HG02642 (cell line): ENCODE data around the gene CROCC.
A peak's percentile ranks its signal among the peaks of the same experiment; 100 is the strongest.
"Not testable (repeated sequence)": the region's sequence is repeated elsewhere in the genome, so short reads cannot be mapped to it uniquely, and the experiment has no call there.

ENCODE experiments used
- ATAC-seq: cut with Tn5 transposase; IDR thresholded peaks from one replicate; pipeline ENCODE4 v1.9.1; 2021; ENCODE audit warnings: mild to moderate bottlenecking; ENCODE audit not compliant: unreplicated experiment, poor library complexity

The CROCC gene

DNA sequence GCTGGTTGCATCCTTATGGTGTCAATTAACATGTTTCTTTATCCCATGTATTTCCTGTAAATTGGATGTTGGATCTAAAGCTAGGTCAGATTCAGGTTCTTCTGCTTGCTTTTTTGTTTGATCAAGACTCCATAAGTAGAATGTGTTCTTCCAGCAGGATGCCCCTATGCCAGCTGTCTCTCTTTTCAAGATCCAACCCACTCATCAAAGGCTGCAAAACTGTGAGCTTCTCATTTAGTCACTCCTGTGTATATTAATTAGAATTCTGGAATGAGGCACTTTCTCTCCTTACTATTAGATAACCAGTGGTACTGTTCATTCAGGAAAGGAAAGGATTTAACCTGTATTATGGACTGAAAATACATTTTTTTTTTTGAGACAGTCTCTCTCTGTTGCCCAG is 12.2 kb downstream of the CROCC start:
- not testable (repeated sequence) for ATAC-seq

DNA sequence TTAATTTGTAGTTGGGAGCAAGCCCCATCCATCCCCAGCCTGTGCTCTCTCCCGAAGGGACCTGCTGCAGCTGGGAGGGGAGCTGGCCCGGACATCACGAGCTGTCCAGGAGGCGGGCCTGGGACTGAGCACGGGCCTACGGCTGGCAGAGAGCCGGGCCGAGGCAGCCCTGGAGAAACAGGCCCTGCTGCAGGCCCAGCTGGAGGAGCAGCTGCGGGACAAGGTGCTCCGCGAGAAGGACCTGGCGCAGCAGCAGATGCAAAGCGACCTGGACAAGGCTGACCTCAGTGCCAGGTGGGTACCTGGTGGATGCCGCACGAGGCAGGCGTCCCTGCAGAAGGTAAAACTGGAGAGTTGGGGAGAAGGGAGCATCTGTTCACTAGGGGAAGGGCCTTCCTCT is 14.8 kb downstream of the CROCC start:
- ATAC-seq: not testable (repeated sequence)

DNA sequence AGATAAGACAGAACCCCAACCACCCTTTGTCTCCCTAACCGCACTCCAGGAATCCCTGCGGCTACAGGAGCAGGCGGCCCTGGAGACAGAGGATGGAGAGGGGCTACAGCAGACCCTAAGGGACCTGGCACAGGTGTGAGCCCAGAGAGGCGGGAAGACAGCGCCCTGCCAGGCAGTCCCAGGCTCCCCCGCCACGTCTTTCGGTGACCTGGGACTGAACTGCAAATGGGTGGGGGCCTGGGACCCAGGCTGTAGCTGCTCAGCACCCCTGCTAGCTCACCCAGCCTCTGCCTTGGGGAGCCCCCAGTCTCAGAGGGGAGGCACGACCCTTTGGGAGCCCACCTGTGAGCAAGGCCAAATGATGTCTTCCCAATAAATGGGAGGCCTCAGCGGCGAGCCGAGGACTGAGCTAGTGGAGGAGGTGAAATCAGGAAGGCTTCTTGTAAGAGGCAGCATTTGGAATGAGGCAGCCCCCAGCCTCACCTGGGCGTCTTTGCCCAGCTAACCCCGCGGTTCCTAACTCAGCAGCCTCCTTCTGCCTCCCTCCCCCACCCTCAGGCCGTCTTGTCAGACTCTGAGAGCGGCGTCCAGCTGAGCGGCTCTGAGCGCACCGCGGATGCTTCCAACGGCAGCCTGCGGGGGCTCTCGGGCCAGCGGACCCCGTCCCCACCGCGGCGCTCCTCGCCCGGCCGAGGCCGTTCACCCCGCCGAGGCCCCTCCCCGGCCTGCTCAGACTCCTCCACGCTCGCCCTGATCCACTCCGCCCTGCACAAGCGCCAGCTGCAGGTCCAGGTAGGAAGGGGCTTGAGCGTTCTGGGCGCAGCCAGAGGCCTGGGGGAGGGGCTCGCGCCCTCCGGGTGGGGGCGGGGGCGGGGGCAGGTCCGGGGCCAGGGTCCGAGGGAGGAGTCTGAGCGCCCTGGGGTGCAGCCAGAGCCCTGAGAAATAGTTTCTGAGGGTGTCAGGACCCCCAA is 16.9 kb downstream of the CROCC start:
- ATAC-seq: no peak

DNA sequence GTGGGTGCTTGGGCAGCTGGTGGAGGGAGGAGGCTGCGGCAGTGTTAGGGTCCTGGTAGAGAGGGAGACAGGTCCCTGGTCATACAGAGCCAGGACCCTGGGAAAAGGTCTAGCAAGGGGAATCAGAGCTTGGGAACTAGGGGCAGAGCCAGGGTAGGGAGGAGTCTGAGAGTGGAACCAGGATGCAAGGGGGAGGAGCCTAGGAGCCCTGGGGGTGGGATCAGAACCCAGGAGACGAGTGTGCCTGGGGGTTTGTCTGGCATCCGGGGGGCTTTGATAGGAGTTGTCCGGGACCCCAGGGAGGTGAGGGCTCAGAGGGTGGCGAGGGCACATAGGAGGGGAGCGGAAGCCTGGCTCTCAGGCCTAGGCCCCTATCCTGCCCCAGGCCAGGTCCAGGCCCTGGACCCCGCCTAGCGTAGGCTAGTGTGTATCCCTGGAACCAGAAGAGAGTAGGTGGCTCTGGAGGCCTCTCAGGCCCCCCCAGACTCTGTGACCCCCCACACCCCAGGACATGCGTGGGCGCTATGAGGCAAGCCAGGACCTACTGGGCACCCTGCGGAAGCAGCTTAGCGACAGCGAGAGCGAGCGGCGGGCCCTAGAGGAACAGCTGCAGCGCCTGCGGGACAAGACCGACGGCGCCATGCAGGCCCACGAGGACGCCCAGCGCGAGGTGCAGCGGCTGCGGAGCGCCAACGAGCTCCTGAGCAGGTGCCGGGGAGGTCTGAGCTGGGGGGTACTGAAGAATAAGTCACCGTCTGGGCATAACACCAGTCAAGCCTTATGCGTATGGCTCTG is 17.9 kb downstream of the CROCC start:
- not testable (repeated sequence) for ATAC-seq

DNA sequence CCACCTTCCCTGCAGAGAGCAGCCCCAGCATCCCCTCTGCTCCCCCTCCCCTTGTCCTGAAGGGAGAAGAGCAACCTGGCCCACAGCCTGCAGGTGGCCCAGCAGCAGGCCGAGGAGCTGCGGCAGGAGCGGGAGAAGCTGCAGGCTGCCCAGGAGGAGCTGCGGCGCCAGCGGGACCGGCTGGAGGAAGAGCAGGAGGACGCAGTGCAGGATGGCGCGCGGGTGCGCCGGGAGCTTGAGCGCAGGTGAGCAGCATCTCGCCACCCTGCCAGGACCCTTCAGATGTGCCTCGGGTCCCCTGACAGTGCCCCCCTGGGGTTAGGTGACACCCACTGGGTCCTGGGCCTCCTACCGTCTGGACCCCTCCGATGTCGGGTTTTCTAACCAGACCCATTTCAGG is 22.3 kb downstream of the CROCC start:
- ATAC-seq: no peak

DNA sequence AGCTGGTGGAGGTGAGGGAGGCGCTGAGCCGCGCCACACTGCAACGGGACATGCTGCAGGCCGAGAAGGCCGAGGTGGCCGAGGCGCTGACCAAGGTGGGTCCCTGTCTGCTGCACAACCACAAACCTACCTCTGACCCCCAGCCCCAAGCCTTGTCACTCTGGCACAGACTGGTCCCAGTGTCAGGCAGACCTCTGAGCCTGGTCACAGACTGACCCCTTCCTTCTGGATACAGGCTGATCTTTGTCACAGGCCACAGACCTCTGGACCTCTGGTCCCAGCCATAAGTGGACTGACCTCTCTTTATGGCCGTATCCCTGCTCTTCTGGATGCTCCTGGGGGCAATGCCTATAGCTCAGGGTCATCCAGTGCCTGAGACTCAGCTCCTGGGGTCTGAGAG is 23.8 kb downstream of the CROCC start:
- ATAC-seq: not testable (repeated sequence)

DNA sequence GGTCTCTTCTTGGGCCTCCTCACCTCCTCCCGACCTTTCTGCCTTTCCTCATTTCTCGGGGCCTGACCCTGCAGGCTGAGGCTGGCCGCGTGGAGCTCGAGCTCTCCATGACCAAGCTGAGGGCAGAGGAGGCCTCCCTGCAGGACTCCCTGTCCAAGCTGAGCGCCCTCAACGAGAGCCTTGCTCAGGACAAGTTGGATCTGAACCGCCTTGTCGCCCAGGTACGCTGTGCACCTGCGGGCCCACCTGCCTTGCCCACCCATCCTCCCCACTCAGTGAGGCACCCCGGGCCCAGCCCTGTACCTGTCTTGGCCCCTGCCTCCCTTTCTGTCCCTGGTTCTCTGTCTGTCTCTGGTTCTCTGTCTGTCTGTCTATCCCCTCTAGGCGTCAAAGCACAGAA is 24.5 kb downstream of the CROCC start:
- not testable (repeated sequence) for ATAC-seq

DNA sequence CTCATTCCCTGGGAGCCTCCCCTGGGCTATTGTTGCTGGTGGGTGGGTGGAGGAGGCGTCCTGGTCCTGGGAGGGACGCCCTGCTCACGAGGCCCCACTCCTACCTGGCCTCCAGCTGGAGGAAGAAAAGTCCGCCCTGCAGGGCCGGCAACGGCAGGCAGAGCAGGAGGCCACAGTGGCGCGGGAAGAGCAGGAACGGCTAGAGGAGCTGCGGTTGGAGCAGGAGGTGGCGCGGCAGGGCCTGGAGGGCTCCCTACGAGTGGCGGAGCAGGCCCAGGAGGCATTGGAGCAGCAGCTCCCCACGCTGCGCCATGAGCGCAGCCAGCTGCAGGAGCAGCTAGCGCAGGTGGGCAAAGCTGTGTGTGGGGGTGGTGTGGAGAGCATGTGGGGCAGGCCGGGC is 24.9 kb downstream of the CROCC start:
- ATAC-seq: no peak

DNA sequence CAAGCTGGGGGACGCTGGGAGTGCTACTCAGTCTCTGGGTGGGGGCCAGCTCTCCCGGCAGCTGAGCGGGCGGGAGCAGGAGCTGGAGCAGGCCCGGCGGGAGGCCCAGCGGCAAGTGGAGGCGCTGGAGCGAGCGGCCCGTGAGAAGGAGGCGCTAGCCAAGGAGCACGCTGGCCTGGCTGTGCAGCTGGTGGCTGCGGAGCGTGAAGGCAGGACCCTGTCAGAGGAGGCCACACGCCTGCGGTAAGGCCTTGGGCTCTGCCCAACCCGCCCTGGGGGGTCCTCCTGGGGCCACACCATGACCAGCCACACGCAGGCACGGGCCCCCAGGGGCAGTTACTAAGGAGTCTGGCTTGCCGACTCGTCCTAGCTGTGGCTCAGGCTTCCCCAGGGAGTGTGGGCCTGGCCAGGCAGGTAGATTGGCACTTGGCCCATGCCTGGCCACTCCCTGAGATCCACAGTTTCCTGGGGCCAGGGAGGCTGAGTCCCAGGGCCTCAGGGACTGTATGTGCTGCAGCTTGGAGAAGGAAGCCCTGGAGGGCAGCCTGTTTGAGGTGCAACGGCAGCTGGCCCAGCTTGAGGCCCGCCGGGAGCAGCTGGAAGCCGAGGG is 26.7 kb downstream of the CROCC start:
- not testable (repeated sequence) for ATAC-seq

DNA sequence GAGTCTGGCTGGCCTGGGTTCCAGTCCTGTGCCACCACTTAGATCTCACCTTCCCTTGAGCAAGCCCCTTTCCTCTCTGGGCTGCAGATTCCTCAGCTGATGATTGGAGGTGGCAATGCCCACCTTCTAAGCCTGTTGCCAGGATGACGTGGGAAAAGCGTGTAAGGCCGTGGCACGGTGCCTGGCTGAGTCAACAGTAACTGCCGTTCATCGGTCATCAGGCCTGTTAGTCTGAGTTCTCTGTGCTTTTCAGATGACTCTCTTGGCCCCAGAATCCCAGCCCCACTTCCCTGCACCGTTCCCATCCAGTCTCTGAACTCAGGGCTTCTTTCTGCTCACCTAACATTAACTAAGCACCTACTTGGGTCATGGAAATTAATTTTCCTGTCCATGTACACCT is 27.3 kb downstream of the CROCC start:
- ATAC-seq: not testable (repeated sequence)

DNA sequence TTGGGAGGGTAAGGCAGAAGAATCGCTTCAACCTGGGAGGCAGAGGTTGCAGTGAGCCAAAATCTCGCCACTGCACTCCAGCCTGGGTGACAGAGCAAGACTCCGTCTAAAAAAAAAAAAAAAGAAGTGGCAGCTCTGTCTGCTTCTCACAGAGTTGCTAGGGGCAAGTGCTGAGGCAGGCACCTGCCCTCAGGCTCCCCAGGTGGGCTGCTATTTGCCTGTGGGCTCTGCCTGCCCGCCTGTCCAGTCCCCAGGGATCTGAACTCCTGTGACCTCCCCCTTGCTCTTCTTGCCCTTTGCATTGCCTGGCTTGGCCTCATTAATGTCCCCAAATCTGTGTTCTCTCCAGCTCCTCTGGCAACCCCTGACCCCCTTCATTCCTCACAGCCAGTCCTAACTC is 30.6 kb downstream of the CROCC start:
- not testable (repeated sequence) for ATAC-seq

DNA sequence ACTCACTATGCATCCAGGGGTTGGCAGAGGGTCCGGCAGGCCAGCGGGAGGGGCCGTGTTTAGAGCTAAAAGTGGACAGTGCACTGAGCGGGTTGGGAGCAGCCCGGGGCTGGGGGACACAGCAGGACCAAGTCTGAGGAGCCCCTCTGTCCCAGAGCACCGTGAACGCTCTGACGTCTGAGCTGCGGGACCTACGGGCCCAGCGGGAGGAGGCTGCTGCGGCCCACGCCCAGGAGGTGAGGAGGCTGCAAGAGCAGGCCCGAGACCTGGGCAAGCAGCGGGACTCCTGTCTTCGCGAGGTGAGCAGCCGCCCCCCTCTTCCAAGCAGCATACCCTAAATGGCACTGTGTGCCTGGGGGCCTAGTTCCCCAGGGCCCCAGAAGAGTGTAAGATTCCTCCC is 32.8 kb downstream of the CROCC start:
- ATAC-seq: no peak

DNA sequence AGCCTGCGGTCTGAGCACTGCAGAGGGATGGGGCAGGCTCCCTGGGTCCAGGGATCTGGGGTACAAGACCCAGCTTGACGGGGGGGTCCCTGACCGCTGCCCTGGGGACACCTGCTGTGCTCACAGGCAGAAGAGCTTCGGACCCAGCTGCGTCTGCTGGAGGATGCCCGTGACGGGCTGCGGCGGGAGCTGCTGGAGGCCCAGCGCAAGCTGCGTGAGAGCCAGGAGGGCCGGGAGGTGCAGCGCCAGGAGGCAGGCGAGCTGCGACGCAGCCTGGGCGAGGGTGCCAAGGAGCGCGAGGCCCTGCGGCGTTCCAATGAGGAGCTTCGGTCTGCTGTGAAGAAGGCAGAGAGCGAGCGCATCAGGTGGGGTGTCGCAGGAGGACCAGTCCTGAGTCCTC is 33.5 kb downstream of the CROCC start:
- no peak for ATAC-seq

DNA sequence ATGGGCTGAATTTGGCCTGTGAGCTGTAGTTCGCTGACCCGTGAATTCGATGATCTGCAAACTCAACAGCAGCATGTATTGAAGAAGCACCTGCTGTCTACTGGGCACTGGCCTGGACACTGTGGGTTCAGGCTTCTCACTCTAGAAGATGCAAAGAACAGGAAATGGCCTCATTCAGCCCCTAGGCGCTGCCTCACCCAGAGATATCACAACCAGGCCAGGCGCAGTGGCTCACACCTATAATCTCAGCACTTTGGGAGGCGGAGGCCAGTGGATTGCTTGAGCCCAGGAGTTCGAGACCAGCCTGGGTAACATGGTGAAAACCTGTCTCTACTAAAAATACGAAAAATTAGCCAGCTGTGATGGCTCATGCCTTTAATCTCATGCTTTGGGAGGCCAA is 35.0 kb downstream of the CROCC start:
- ATAC-seq: no peak

DNA sequence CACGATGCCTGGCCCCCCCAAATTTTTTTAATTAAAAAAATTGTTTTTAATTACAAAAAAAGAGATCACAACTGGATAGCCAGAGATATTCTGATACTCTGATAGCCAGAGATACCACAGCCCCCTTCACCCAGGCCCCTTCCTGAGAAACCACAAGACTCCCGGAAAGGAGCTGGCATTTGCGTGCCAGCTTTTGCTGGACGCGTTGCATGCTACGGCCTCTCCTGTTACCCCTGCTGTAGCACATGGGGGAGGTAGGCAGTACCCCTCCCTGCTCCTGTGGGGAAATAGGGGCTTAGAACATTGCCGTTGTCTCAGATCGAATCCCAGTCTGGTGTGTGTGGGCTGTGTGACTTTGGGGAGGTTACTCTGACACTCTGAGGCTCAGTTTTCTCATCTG is 36.0 kb downstream of the CROCC start:
- ATAC-seq: no peak

DNA sequence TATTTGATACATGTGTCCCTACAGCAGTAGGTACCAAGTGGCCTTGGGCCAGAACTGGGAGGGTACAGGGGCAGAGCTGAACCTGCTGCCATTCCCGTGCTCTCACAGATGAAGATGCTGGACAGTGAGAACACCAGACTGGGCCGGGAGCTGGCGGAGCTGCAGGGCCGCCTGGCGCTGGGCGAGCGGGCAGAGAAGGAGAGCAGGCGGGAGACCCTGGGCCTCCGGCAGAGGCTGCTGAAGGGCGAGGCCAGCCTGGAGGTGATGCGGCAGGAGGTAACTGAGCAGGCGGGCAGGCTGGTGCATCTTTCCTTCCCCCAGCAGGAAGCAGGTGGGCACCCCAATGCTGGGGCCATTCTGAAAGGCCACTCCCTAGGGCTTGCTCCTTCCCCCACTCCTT is 36.7 kb downstream of the CROCC start:
- ATAC-seq: no peak

DNA sequence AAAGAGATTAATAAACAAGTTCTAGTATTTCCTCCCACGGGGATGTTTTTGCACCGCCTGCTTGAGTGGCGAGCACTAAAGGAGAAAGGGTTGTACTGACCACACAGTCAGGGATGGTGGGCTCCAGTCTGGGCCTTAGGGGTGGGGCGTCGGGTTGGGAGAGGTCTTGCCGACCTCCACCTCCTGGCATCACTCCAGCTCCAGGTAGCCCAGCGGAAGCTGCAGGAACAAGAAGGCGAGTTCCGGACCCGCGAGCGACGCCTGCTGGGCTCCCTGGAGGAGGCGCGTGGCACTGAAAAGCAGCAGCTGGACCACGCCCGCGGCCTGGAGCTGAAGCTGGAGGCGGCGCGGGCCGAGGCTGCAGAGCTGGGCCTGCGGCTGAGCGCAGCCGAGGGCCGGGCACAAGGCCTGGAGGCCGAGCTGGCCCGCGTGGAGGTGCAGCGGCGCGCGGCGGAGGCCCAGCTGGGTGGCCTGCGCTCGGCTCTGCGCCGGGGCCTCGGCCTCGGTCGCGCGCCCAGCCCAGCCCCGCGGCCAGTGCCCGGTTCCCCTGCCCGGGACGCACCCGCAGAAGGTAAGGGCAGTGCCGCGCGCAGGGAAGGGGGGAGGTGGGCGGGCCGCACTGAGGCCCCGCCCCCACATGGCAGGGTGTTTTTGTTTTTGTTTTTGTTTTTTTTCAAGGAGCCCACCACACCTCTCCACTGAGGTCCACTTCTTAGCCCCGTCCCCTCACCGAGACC is 39.0 kb downstream of the CROCC start:
- peak; percentile 86 for ATAC-seq

DNA sequence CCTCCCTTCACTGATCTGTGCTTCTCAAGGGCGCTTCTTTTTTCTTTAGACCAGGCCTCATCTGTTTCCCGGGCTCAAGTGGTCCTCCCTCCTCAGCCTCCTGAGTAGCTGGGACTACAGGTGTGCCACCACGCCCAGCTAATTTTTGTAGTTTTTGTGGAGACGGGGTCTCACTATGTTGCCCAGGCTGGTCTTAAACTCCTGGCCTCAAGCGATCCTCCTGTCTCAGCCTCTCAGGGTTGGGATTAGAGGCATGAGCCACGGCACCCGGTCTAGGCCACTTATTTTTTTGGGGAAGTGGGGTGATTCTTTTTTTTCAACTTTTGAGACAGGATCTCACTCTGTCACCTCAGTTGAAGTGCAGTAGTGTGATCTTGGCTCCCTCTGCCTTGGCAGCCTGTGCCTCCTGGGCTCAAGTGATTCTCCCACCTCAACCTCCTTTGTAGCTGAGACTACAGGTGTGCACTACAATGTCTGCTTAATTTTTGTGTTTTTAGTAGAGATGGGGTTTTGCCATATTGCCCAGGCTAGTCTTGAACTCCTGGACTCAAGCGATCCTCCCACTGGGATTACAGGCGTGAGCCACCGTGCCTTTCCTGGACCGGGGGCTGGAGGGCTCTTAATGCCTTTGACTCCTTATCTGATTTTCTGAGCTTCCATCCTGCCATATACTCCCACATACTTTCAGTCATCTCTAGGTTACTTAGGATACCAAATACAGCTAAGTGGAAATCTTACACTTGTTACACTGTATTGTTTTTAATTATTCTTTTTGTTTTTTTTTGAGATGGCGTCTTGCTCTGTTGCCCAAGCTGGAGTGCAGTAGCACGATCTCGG is 39.8 kb downstream of the CROCC start:
- ATAC-seq: no peak

DNA sequence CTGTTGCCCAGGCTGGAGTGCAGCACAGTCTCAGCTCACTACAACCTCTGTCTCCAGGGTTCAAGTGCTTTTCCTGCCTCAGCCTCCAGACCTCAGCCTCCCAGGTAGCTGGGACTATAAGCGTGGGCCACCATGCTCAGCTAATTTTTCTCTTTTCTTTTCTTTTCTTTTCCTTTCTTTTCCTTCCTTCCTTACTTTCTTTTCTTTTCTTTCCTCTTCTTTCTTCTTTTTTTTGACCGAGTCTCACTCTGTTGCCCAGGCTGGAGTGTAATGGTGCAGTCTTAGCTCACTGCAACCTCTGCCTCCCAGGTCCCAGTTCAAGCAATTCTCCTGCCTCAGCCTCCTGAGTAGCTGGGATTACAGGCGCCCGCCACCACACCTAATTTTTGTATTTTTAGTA is 42.4 kb downstream of the CROCC start:
- not testable (repeated sequence) for ATAC-seq
